ENCODE data around the gene RALY. TPM values are rescaled to one million over a fixed set of nuclear protein-coding genes. Genes with fewer than 3 reads are reported as not detected.
"Not testable (repeated sequence)": the region's sequence is repeated elsewhere in the genome, so short reads cannot be mapped to it uniquely, and the experiment has no call there.

RALY gene
- total RNA-seq, 1 donor from 2014 or later = 66.8 TPM

DNA sequence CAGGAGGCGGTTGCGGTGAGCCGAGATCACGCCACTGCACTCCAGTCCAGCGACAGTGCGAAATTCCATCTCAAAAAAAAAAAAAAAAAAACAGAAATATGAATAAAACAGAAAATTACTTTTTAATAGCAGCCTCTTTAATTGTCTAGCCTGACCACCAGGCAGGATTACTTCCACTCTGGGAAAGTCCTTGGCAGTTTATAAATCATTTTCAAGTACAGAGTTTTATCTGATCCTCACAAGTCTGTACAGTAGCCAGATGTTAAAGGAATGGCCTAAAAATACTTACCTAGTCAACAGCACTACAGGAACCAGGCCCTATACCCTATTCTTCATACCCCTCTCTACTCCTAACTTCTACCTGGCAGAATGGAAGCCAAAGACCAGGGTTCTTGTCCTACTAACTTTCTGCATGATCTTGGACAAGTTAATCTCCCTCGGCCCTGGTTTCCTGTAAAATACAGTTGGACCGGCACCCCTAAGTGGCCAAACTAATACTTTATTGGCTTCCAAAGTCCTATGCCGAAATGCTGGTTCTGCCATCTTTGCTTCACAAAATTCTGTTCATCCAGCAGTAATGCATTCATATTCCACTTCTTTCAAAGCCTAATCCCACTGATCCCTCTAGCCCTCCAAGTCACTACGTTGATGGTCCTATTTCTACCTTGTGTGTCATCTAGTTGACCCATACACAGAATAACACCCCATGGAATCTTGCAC, 116.5 kb downstream of the RALY start:
- no peak for DNase-seq

DNA sequence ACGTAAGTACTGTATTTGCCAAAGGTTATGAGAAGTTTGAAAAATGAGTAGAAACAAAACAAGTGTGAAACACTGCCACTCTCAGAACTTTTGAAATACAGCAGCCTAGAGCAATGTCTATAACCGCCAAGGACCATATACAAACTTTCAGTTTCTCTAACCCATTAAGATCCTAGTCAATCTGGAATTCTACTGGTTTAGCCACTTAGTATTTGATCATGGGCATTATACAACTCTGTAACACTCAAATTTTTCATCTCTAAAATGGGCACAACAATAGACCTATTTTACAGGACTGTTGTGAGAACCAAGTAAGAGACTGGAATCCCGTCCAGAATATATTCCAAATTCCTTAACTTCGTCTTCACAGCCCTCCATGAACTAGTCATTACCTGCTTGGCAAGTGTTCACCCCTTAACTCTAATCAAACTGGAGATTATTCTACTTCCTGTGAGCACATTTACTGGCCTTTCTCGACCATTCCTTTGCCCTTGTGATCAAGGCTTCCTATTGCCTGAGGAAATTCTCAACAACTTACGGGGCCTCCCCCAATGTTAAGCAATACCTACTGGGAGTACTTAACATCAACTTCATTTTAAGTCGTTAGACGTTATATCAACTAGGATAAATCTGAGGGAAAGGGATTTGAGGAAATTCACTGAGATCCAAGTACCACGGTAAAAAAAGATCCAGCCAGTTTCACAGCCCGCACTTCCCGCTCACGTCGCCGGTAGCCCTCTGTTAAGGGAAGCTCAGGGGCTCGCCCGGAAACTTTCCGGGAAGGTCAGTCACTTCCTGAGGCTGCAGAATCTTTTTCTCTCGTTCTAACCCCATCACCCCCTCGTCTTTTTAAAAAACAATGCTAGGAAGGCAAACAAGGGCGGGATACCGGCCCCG, 117.3 kb downstream of the RALY start:
- peak; percentile 46 for DNase-seq

DNA sequence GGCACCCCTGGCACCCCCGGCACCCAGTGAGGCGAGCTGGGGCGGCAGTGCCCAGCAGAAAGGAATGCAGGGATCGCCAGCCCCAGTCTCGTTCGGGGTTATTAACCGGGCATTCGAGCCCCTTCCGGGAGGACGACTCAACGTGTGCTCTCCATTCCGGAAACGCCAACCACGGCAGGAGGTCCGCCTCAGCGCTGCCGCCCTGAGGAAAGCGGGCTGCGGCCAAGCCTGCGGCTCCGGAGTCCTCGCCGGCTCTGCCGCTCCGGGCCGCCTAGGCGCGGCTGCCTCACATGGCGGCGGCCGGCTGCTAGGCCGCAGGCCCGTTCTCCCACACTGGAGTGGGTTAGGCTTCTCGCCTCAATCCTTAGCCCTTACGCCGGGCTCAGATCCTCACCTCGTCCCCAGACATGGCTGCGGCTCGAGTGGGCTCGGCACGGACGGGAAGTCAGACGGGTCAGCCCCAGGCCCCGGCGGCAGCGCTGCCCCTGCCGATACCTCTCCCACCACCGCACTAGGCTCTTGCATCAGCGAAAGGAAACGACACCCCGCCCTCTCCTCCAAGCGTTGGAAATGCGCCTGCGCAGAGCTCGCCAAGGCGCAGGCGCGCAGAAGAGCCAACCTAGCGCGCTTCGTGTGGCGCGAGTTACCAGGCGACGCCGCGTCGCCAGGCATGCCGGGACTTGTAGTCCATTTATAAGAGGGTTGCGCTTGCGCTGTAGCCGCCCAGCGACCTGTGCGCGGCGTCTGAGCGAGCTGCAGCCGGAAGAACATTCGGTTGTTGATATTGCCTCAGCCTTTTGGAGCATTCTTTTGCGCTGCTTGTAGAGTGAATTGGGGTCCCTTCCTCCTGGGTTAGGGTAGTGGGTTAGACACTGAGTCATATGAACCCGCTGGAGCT, 118.2 kb downstream of the RALY start, which contains the start of gene EIF2S2:
Gene EIF2S2 (minus strand): TSS at position 542 of the 898 bp plus-strand sequence. CDS start 133 bp downstream, at position 409.
- DNase-seq = peak; percentile 99

DNA sequence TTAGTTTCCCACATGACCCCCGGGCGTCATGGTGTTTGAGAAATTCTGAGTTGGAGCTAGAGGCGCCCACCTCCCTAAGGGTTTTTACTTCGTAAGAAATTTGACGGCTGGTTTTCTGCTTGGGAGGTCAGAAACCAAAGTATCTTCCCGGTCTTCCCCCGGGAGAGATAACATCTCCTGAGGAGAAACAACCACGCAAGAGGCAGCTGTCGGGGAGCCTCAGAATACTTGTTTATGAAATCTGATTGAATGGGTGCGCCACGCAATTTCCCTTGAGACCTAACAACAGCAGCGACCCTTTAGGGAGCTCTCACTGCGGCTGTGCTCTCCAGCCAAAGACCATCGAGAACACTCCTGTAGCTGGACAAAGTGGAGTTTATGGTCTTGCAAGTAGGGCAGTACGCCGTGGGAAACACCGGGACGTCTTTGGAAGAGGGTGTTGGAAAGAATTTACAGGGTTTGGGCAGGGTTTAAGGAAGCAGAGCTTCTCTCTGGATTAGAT, 118.9 kb downstream of the RALY start:
- peak; percentile 55 for DNase-seq

DNA sequence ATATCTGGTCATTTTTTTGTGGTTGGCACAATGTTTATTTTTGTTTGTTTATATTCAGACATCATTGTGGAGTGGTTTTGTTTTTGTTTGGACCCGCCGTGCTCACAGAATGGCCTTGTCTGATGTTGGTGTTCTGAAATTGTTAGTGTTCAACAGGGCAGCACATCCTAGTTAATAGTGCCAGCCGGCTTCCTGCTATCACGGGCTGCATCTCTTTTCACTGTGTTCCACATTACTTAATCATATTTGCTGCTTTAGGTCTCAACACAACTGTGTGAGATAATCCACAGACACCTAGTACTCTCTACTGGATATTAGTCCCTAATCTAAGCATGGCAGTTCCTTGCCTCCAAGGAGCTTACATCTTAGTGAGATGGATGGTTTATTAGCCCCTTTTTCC, 121.1 kb downstream of the RALY start:
- no peak for DNase-seq

DNA sequence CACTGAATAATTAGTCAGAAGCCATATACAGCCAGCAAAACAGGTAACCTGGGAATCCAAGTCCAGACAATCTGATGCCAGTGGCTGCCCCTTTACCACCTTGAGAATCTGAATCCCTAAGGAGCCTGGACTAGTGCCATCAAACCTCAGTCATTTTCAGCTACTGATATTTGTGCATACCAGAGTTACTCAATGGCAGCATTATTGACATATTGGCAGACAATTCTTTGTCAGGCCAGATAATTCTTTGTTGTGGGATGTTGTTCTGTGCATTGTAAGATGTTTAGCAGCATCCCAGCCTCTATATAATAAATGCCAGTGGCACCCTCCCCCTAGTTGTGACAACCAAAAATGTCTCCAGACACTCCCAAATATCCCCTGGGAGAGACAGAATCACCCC, 121.5 kb downstream of the RALY start:
- DNase-seq = no peak

DNA sequence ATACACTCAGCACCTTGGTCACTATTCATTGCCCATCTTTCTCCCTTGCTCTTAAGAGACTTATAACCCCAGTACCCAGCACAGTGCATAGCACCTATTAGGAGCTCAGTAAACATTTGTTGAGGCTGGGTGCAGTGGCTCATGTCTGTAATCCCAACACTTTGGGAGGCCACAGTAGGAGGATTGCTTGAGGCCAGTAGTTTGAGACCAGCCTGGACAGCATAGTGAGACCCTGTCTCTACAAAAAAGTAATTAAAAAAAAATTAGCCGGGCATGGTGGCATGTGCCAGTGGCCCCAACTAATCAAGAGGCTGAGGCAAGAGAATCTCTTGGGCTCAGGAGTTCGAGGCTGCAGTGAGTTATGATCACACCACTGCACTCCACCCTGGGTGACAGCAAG, 126.5 kb downstream of the RALY start:
- DNase-seq = no peak

DNA sequence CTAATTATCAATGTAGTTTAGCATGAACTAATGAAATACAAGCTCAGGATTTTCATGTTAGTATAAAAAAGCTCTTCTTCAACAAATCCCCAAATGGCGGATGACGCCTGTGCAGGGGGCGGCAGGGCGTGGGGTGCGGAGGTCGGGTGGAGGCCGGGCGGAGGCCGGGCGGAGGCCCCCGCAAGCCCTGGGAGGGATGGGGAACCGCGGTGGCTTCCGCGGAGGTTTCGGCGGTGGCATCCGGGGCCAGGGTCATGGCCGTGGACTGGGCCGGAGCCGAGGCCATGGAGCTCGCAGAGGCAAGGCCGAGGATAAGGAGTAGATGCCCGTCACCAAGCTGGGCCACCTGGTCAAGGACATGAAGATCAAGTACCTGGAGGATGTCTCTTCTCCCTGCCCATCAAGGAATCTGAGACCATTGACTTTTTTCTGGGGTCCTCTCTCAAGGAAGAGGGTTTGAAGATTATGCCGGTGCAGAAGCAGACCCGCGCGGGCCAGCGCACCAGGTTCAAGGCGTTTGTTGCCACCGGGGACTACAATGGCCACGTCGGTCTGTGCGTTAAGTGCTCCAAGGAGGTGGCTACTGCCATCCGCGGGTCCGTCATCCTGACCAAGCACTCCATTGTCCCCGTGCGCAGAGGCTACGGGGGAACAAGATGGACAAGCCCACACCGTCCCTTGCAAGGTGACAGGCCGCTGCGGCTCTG, 128.7 kb downstream of the RALY start:
- DNase-seq = no peak

DNA sequence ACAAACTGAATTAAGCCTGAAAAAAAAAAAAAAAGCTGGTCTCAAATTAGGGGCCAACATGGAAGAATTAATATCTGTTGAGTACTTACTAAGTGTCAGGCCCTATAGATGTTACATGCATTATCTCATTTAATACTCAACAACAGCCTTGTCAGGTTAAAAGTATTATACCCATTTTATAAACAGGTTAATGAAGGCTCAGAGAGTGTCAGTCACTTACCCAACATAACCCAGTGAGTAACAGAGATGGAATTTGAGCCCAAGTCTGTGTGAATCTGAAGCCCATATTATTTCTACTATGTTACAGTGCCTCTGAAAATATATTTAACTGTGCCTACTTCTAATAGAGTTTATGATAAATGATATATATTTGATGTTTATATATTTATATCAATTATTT, 129.6 kb downstream of the RALY start:
- no peak for DNase-seq

DNA sequence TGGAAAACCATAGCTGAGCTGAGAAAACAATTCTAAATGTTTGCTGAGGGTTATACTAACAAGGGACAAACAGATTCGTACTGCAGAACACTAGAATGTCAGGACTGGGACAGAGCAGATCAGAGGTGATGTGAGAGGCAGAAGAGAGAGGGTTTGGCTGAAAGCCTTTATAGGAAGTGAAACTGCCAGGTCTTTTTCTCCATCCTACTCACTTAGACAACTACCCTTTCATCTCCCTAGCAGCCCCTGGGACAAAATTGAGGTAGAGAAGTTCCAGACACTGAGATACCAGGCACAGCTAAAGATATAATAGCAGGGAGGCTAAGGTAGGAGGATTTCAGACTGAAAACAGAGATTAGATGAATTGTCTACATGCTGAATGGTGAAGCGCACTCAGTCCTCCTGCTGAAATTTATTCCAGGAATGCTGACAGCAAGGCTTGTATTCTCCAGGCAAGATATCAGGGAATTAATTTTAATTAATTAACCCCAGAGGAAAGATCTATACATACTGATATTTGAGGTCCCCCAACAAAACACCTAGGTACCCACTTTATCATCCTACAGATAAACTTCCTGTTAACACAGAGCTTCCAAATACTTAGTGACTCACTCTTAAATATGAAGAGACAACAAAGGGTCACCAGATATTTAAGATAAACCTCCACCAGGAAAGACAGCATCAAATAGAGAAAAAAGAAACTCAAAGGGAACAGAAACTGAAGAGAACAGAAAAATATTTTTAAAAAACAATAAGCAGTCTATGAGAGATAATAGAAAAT, 130.9 kb downstream of the RALY start:
- DNase-seq = no peak

DNA sequence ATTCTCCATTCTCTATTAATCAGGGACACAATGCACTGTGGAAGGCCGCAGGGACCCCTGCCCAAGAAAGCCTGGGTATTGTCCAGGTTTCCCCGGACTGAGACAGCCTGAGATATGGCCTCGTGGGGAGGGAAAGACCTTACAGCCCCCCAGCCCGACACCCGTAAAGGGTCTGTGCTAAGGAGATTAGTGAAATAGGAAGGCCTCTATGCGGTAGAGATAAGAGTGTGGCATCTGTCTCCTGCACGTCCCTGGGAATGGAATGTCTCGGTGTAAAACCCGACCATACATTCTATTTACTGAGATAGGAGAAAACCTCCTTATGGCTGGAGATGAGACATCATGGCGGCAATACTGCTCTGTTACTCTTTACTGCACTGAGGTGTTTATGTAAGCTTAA, 134.1 kb downstream of the RALY start:
- no peak for DNase-seq

DNA sequence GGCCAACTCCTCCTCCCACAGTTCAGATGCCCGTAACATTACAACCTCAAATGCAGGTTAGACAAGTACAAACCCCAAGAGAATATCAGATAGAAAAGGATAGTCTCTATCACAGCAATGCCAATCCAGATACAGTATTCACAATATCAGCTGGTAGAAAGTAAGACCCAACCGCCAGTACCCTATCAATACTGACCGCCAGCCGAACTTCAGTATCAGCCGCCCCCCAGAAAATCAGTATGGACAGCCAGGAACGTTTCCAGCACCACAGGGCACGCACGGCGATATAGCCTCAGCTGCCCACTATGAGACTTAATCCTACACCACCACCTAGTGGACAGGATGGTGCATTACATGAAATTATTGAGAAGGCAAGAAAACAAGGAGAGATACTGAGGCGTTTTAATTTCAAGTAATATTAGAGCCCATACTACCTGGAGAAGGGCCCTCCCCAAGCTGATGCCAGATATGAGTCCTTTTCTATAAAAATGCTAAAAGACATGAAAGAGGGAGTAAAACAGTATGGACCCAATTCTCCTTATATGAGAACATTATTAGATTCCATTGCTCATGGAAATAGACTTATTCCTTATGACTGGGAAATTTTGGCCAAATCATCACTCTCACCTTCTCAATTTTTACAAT, 135.9 kb downstream of the RALY start:
- peak; percentile 86 for DNase-seq

DNA sequence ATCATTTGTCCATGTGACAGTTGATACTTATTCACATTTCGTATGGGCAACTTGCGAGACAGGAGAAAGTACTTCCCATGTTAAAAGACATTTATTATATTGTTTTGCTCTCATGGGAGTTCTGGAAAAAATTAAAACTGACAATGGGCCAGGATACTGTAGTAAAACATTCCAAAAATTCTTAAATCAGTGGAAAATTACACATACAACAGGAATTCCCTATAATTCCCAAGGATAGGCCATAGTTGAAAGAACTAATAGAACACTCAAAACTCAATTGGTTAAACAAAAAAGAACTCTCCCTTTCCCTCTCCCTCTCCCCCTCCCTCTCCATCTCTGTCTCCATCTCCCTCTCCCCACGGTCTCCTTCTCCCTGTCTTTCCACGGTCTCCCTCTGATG, 137.8 kb downstream of the RALY start:
- no peak for DNase-seq

DNA sequence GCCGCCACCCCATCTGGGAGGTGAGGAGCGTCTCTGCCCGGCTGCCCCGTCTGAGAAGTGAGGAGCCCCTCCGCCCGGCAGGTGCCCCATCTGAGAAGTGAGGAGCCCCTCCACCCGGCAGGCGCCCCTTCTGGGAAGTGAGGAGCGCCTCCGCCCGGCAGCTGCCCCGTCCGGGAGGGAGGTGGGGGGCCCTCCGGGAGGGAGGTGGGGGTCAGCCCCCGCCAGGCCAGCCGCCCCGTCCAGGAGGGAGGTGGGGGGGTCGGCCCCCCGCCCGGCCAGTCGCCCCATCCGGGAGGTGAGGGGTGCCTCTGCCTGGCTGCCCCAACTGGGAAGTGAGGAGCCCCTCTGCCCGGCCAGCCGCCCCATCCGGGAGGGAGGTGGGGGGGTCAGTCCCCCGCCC, 138.8 kb downstream of the RALY start:
- DNase-seq = not testable (repeated sequence)

DNA sequence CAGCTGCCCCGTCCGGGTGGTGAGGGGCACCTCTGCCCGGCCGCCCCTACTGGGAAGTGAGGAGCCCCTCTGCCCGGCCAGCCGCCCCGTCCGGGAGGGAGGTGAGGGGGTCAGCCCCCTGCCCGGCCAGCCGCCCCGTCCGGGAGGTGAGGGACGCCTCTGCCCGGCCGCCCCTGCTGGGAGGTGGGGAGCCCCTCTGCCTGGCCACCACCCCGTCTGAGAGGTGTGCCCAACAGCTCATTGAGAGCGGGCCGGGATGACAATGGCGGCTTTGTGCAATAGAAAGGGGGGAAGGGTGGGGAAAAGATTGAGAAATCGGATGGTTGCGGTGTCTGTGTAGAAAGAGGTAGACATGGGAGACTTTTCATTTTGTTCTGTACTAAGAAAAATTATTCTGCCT, 139.2 kb downstream of the RALY start:
- DNase-seq = not testable (repeated sequence)

DNA sequence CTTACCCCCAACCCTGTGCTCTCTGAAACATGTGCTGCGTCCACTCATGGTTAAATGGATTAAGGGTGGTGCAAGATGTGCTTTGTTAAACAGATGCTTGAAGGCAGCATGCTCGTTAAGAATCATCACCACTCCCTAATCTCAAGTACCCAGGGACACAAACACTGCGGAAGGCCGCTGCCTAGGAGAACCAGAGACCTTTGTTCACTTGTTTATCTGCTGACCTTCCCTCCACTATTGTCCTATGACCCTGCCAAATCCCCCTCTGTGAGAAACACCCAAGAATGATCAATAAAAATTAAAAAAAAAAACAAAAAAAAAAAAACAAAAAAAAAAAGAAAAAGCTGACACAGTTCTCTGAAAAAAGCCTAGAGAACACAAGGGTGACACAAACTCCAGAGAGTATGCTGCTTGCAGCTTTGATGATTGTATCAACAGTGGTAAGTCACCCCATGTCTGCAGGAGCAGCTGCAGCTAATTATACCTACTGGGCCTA, 139.7 kb downstream of the RALY start:
- not testable (repeated sequence) for DNase-seq

All from tongue (tissue), 2 donors.